Esophagus squamous epithelium (tissue), 4 donors: Measurements from ENCODE around the gene GRIK2.

ENCODE experiments used
- CTCF ChIP-seq, 6 experiments: fragments of 450-650 bp in 4 of 6; fragments of 200-600 bp in 2 of 6; sonication (generic) in 2 of 6; IDR thresholded peaks; one replicate each; pipeline ENCODE4 v1.5.1; 2016 to 2019; ENCODE audit warnings: antibody characterized with exemption in 6 of 6, mild to moderate bottlenecking in 4 of 6, moderate library complexity in 4 of 6
- POLR2A ChIP-seq, 4 donors: fragments of 450-650 bp; IDR thresholded peaks; one replicate each; pipeline ENCODE4 v1.6.1; 2017; ENCODE audit warnings: antibody characterized with exemption in 4 of 4, mild to moderate bottlenecking in 4 of 4, moderate library complexity in 3 of 4

- no peak for TF ChIP-seq POLR2A (IDR thresholded peaks at IDR 0.05)
- no peak for TF ChIP-seq CTCF (IDR thresholded peaks at IDR 0.05)
These were observed 46.3 kb downstream of the GRIK2 start for GRCh38 chr6:101439790-101440189.
